ENCODE data around the gene GSS.

GSS gene

DNA sequence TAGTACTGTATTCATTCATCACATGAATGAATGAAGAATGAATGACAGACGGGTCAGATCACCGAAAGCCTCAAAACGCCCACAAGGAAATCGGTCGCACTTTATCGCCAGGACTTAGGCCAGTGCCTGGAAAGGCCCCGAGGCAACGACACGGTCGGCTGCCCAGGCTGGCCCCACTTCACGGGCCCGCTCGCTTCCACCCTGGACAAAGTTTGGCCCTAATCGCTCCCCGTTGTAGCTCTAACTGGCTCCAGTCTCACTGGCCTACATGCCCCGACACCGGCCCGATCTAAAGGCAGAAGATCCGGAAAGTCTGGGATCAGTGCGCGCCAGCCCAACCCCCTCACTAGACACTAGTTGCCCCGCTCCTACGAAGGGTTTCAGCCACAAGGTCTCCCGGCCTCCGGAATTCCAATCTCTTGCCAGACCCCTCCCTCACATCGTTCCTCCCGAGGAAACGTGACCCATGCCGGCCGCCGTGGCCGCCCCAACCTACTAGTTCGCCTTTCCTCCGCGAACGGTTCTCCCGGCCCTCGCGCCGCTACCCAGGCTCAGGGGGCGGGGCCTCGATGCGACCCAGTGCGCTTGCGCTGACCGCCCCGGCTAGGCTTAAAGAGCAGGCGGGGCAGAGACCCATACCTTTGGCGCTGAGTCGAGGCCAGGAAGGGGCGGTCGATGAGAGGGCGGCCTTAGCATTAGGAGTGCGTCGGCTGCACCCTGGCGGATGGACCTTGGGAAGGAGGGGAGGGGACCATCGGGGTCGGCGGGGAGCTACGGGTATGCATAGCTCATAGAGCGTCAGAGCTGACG lies at the start of gene GSS, which contains the start of gene MYH7B:
TSS of gene GSS (minus strand) at position 576 of the 810 bp plus-strand sequence. CDS start 3,954 bp downstream, outside the sequence.
TSS of gene MYH7B (plus strand) at position 638 of the 810 bp plus-strand sequence. CDS start 22,138 bp downstream, outside the sequence.
- peak; percentile 98 for DNase-seq

- DNase-seq: no peak
These were observed 49.3 kb upstream of the GSS start for GRCh38 chr20:35004749-35005462.

GRCh38 chr20:35004051-35004725 lies 48.6 kb upstream of the GSS start:
- no peak for DNase-seq

GRCh38 chr20:35003211-35004031 lies 47.8 kb upstream of the GSS start:
- DNase-seq: no peak

- no peak for DNase-seq
These were observed 47.0 kb upstream of the GSS start for GRCh38 chr20:35002426-35003210.

- no peak for DNase-seq
These were observed 46.2 kb upstream of the GSS start for GRCh38 chr20:35001596-35002362.

DNA sequence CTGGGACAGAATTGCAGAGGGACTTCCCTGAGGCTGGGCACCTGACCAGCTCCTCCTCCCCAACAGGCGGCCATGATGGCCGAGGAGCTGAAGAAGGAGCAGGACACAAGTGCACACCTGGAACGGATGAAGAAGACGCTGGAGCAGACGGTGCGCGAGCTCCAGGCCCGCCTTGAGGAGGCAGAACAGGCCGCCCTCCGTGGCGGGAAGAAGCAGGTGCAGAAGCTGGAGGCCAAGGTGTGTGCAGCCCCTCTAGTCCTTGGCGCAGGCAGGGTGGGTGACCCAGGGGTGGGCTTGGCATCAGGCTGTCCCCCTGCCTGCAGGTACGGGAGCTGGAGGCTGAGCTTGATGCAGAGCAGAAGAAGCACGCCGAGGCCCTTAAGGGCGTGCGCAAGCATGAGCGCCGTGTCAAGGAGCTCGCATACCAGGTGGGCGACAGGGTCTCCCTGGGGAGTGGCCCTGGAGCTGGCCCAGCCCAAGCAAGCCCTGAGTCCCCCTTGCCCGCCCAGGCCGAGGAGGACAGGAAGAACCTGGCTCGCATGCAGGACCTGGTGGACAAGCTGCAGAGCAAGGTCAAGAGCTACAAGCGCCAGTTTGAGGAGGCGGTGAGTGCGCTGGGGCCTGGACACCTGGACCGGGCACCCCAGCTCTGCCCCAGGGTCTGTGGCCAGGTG lies 45.5 kb upstream of the GSS start:
- DNase-seq: no peak

GRCh38 chr20:35000311-35000921 lies 44.8 kb upstream of the GSS start:
- no peak for DNase-seq

GRCh38 chr20:34999782-35000181 lies 44.2 kb upstream of the GSS start:
- DNase-seq: no peak

DNA sequence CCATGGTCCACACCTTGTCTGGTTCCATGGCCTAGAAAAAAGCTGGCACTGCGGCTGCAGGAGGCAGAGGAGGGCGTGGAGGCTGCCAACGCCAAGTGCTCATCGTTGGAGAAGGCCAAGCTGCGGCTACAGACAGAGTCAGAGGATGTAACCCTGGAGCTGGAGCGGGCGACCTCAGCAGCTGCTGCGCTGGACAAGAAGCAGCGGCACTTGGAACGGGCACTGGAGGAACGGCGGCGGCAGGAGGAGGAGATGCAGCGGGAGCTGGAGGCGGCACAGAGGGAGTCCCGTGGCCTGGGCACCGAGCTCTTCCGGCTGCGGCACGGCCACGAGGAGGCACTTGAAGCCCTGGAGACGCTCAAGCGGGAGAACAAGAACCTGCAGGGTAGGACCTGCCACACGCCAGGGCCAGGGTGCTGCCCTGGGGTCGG lies 43.4 kb upstream of the GSS start:
- no peak for DNase-seq

GRCh38 chr20:34998331-34998950 lies 42.8 kb upstream of the GSS start:
- no peak for DNase-seq

DNA sequence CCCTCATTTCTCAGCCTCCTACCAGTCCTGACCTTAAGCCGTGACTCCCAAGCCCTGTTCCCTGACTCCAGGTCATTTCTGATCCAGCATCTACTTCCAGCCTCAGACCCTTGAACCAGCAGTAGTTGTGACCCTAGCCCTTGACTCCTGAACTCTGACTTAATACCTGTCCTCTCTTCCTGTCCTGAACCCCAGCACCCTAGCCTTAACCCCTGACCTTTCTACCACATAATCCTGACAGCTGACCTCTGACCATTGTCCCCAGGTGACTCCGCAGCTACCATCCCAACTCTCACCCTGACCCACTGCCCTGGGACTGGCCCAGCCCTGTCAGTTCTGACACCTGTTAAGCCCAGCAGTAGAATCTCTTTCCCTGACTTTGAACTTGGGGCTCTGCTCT lies 42.2 kb upstream of the GSS start:
- no peak for DNase-seq

GRCh38 chr20:34997131-34997561 lies 41.5 kb upstream of the GSS start:
- DNase-seq: peak; percentile 22

GRCh38 chr20:34996243-34997028 lies 40.8 kb upstream of the GSS start:
- no peak for DNase-seq

GRCh38 chr20:34995696-34996095 lies 40.1 kb upstream of the GSS start:
- DNase-seq: no peak

DNA sequence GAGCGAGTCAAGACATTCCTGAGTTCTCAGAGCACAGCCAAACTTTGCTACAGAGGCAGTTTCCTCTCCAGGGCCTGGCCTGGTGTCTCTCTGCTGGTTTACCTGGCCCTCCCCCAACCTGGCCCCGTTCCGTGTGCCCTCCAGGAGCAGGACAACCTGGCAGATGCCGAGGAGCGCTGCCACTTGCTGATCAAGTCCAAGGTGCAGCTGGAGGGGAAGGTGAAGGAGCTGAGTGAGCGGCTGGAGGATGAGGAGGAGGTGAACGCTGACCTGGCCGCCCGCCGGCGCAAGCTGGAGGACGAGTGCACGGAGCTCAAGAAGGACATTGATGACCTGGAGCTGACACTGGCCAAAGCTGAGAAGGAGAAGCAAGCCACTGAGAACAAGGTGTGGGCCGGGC lies 39.6 kb upstream of the GSS start:
- DNase-seq: no peak

DNA sequence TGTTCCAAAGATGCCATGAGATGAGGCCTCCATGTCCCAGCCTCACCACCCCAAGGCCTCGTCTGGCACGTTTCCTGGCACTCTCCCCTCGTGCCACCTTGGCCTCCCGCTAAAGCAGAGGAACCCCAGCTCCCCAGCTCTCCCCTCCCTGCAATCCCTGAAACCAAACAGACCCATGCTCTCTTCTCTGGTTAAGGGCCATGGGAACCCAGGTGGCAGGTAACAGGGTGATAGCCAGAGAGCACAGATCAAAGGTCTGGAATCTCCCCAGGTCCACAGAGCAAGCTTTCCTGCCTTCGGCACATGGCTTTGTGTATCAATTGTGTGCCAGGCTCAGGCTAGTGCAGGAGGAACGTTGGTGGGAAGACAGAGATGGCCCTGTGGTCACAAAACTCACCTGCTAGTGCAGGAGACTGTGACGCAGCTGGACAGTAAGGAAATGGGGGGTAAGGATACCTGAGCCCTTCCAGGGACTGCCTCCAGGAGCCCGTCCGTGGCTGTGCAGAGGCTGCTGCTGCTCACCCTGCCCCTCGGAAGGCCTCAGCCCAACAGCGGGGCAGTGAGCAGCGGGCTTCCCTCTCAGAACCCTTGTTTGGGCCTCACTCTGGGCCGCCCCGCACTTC lies 39.0 kb upstream of the GSS start:
- DNase-seq: no peak

- no peak for DNase-seq
These were observed 38.4 kb upstream of the GSS start for GRCh38 chr20:34993941-34994508.

Measured in activated CD4-positive, alpha-beta T cell treated with anti-CD3 and anti-CD28 coated beads, Interleukin-2, Interleukin-6, amounts not matched to agents 100 ng/mL and 50 ng/mL, durations not matched to agents 16 hours and 8 hours (primary cell).